Left renal pelvis (tissue), 4 donors: ENCODE measurements around the gene RYR3. TPM values are rescaled to one million over a fixed set of nuclear protein-coding genes. Genes with fewer than 3 reads are reported as not detected.
A peak's percentile ranks its signal among the peaks of the same experiment; 100 is the strongest.

Source experiments
- DNase-seq, 4 donors: peaks; one replicate each; pipeline ENCODE4 v3.0.0-alpha.2; 2013; ENCODE audit warnings: low read depth in 4 of 4, low spot score in 3 of 4
- polyA plus RNA-seq, 4 donors: library from polyadenylated mRNA; unstranded; fragments of 120-200 nt; gene quantifications; one replicate each; pipeline ENCODE4 v1.2.1, GENCODE V29; 2013; ENCODE audit not compliant: insufficient read length in 4 of 4

The RYR3 gene
- polyA plus RNA-seq, 4 donors, result 4.0 to 13.9 (median 5.2) TPM

- DNase-seq, result no peak
These were observed 181.8 kb downstream of the RYR3 start for GRCh38 chr15:33492434-33493052.

- DNase-seq, result no peak
These were observed 183.5 kb downstream of the RYR3 start for GRCh38 chr15:33494306-33494705.

DNA sequence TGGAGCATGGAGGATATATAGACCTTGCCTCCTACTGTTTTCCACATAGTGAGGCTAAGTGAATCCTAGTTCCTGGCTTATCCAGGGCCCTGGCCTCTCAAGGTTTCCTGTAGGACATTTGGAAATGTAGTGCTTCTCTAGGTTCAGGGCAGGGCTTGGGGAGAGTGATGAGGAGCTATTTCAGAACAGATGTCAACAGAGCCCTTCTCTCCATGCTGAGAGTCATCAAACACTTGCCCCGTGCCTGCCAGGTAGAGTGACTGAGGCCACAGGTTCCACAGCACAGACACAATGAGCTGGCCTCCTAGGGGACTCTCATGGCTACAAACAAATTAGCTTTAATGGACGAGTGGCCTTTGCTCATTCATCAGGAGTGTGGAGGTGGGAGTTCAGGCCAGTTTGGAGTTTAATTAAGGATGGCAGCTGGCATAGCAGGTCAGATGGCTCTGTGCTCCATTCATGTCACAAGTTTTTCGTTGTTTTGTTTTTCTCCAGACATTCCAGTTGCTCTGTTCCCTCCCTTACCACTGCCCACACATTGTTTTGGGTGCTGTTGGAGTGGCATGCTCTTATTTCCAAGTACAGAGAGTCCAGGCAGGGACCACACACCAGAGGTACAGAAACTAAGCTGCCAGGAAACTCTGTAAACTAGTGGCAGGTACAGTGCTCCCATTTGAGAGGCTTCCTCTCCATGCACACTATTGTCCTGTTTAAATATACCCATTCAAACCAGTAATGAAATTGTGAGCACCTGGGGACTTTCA lies 189.8 kb downstream of the RYR3 start:
- DNase-seq, result peak in 2 of 4 donors; percentile 10 to 57

- DNase-seq, result no peak
These were observed 192.9 kb downstream of the RYR3 start for GRCh38 chr15:33503681-33504080.

DNA sequence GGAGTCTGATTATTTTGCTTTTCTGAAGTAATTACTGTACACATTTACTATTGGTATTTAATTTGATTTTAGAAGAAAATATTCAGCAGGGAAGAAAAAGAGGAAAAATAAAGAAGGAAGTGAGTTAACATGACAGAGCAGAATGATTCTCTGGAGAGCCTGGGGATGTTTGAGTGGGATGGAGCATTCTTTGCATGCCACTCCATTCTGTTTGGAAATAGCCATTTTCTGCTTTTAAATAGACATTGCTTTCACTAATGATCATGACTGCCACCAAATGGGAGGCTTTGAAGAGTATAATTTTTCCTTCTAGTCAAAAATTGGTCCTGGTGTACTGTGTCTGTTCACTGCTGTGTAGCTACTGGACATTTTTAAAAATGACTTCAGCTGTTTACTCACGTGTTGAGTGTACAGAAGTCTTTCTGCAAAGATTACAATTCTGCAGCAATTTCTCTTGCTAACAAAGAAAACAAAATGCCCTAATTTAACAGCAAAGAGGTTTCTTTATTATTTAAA lies 196.1 kb downstream of the RYR3 start:
- no peak for DNase-seq

- no peak for DNase-seq
These were observed 197.9 kb downstream of the RYR3 start for GRCh38 chr15:33508703-33509102.

- no peak for DNase-seq
These were observed 204.4 kb downstream of the RYR3 start for GRCh38 chr15:33515121-33515520.

GRCh38 chr15:33516563-33516962 lies 205.8 kb downstream of the RYR3 start:
- no peak for DNase-seq

DNA sequence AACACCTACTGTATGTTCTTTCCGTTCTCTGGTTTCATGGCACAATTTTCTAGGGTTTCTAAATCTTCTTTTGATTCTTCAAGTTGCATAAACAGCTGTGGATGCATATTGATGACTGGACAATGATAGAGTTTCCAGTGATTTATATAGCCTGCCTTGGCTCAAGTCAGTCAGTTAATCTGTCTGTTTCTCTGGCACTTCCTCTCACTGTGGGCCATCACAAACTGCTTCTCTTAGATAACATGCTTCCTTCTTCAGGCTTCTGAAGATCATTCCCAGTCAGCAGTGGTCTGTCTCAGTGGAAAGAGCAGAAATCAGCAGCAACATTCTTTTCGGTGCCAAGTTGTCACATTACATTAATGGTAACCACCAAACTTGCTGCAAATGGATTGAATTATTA lies 207.2 kb downstream of the RYR3 start:
- no peak for DNase-seq

DNA sequence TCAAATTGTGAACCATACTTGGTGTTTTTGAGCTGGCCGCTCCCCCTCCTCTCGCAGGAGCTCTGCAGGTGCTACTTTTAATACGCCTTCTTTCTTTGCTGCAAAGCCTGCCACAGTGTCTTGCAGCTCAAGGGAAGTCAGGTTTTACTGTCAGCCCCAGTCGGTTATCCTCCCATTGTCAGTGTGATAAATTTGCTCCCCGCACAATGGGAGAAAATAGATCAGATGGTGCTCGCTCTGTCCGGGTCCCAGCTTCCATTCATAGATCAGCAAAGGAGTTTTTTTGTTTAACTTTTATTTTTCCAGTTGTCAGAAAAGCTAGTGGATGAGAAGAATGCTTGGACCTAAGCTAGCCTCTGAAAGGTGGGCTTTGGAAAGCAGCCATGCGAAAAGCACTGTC lies 207.7 kb downstream of the RYR3 start:
- DNase-seq, result no peak

- no peak for DNase-seq
These were observed 213.5 kb downstream of the RYR3 start for GRCh38 chr15:33524274-33524673.

- no peak for DNase-seq
These were observed 215.8 kb downstream of the RYR3 start for GRCh38 chr15:33526532-33526931.

GRCh38 chr15:33533197-33533596 lies 222.4 kb downstream of the RYR3 start:
- no peak for DNase-seq

- DNase-seq, result no peak
These were observed 223.9 kb downstream of the RYR3 start for GRCh38 chr15:33534642-33535041.

DNA sequence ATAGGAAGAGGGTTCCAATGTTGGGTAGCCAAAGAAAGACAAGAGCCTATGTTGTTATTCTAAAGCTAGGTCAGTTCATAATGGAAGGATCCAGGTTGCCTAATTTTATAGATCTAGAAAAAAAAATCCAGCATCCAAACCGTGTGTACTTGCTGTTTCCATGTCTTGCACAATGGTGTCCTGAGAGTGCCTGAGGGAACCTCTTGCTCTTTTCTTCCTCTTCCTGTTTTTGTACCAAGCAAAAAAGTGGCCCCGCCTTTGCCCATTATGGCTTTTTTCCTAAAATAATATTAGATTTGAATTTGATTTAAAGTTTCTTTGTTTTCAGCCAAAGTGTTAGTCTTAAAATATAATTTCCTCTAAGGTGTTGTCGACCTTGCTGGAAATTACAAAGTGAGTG lies 224.4 kb downstream of the RYR3 start:
- DNase-seq, result no peak

GRCh38 chr15:33539825-33540573 lies 229.2 kb downstream of the RYR3 start:
- no peak for DNase-seq

DNA sequence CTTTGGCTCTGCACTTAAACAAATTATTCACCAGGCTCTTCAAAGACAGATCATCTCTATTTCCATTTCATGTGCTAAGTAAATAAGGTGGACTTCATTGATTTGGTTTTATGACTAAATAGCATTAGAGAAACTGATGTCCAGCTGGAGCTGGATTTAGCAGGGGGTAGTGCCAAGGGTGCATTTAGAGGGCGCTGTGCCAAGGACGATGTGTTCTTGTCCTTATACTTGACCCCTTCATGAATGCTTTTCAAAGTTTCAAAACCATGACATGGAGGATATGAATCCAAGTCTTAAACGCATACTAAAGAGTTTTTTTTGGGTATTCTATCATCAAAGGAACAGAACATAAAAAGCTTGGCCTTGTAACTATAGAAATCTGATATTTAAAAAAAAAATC lies 233.2 kb downstream of the RYR3 start:
- DNase-seq, result no peak

DNA sequence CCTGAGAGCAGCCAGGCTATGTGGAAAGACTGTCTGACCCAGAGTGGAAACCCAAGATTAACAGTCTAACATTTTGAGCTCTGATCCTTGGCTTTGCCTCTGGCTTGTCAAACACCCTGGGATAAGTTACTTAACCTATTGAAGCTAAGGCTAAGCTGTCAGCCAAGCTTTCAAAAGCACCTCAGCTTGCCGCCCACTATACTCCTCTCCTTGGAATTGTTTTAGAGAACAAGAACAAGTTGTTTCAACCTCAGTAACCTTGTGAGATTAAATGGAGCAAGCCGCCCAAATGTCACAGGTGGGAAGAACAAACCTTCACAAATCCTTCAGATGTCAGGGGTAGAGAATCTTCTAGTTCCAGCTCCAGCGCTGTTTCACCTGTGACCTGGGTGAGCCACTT lies 235.1 kb downstream of the RYR3 start:
- no peak for DNase-seq

GRCh38 chr15:33547876-33548275 lies 237.1 kb downstream of the RYR3 start:
- DNase-seq, result peak; percentile 4 to 57 (median 34)

- DNase-seq, result no peak
These were observed 241.1 kb downstream of the RYR3 start for GRCh38 chr15:33551860-33552259.

GRCh38 chr15:33553157-33553556 lies 242.4 kb downstream of the RYR3 start:
- no peak for DNase-seq
